ENCODE data around the gene SLC6A7. TPM values are rescaled to one million over a fixed set of nuclear protein-coding genes. Genes with fewer than 3 reads are reported as not detected.
A peak's percentile ranks its signal among the peaks of the same experiment; 100 is the strongest.

The SLC6A7 gene
- polyA plus RNA-seq (2013, experiment 1 of 4): not detected
- not detected for polyA plus RNA-seq (2013, experiment 2 of 4)
- polyA plus RNA-seq (2013, experiment 3 of 4): not detected
- 0.04 TPM for polyA plus RNA-seq (2013, experiment 4 of 4)

GRCh38 chr5:150189728-150190502, at the start of gene SLC6A7:
TSS of gene SLC6A7 (plus strand) at chr5:150190062. CDS start at chr5:150190328, 266 bp downstream.
- H3K9me3 ChIP-seq (ENCODE audit: control insufficient read depth, low read length): no peaks in the 10 kb centered on the region
- peaks cover 71% of the 10 kb centered on the region for H3K27me3 ChIP-seq (ENCODE audit: control insufficient read depth, insufficient read depth, low read length, poor library complexity, severe bottlenecking)
- H3K4me3 ChIP-seq (ENCODE audit: insufficient read depth, low read depth, low read length): peak within 1 kb of the TSS; percentile 10
- H3K36me3 ChIP-seq (ENCODE audit: control insufficient read depth, insufficient read depth, low read length): no peaks in the 10 kb centered on the region
- WGBS, 2 experiments: 4 to 5% methylated on average over 58 of the region's 58 CpGs
- peaks cover 24% of the 10 kb centered on the region for H3K4me1 ChIP-seq (ENCODE audit: control insufficient read depth, insufficient read depth, low read length)
- H3K27ac ChIP-seq (ENCODE audit: insufficient read depth, low read depth, low read length, poor library complexity, severe bottlenecking): no peak within 1 kb of the TSS

- no peak overlapping the region for H3K4me3 ChIP-seq (ENCODE audit: insufficient read depth, low read depth, low read length)
- no peaks in the 10 kb centered on the region for H3K27me3 ChIP-seq (ENCODE audit: control insufficient read depth, insufficient read depth, low read length, poor library complexity, severe bottlenecking)
- no peaks in the 10 kb centered on the region for H3K9me3 ChIP-seq (ENCODE audit: control insufficient read depth, low read length)
- WGBS, 2 experiments: 89% methylated on average over 11 of the region's 11 CpGs
- H3K27ac ChIP-seq (ENCODE audit: insufficient read depth, low read depth, low read length, poor library complexity, severe bottlenecking): no peak overlapping the region
- H3K36me3 ChIP-seq (ENCODE audit: control insufficient read depth, insufficient read depth, low read length): no peaks in the 10 kb centered on the region
- peaks cover 77% of the 10 kb centered on the region for H3K4me1 ChIP-seq (ENCODE audit: control insufficient read depth, insufficient read depth, low read length)
These were observed 49.0 kb upstream of the SLC6A7 start for GRCh38 chr5:150140830-150141229.

GRCh38 chr5:150141544-150142184, 48.2 kb upstream of the SLC6A7 start:
- H3K27me3 ChIP-seq (ENCODE audit: control insufficient read depth, insufficient read depth, low read length, poor library complexity, severe bottlenecking): no peaks in the 10 kb centered on the region
- peaks cover 71% of the 10 kb centered on the region for H3K4me1 ChIP-seq (ENCODE audit: control insufficient read depth, insufficient read depth, low read length)
- H3K27ac ChIP-seq (ENCODE audit: insufficient read depth, low read depth, low read length, poor library complexity, severe bottlenecking): peak overlapping the region; percentile 60
- H3K9me3 ChIP-seq (ENCODE audit: control insufficient read depth, low read length): no peaks in the 10 kb centered on the region
- no peaks in the 10 kb centered on the region for H3K36me3 ChIP-seq (ENCODE audit: control insufficient read depth, insufficient read depth, low read length)
- WGBS, 2 experiments: 70 to 73% methylated on average over 9 of the region's 9 CpGs
- H3K4me3 ChIP-seq (ENCODE audit: insufficient read depth, low read depth, low read length): no peak overlapping the region

GRCh38 chr5:150142185-150142958, 47.5 kb upstream of the SLC6A7 start:
- no peaks in the 10 kb centered on the region for H3K27me3 ChIP-seq (ENCODE audit: control insufficient read depth, insufficient read depth, low read length, poor library complexity, severe bottlenecking)
- WGBS, 2 experiments: 84 to 87% methylated on average over 14 of the region's 14 CpGs
- no peak overlapping the region for H3K4me3 ChIP-seq (ENCODE audit: insufficient read depth, low read depth, low read length)
- H3K9me3 ChIP-seq (ENCODE audit: control insufficient read depth, low read length): no peaks in the 10 kb centered on the region
- H3K27ac ChIP-seq (ENCODE audit: insufficient read depth, low read depth, low read length, poor library complexity, severe bottlenecking): peak overlapping the region; percentile 38
- no peaks in the 10 kb centered on the region for H3K36me3 ChIP-seq (ENCODE audit: control insufficient read depth, insufficient read depth, low read length)
- H3K4me1 ChIP-seq (ENCODE audit: control insufficient read depth, insufficient read depth, low read length): peaks cover 71% of the 10 kb centered on the region

- Histone ChIP-seq H3K36me3 (ENCODE audit: control insufficient read depth, insufficient read depth, low read length) (no peaks in the 10 kb centered on the region), H3K27ac (ENCODE audit: insufficient read depth, low read depth, low read length, poor library complexity, severe bottlenecking) (no peak overlapping the region), H3K4me1 (ENCODE audit: control insufficient read depth, insufficient read depth, low read length) (peaks cover 66% of the 10 kb centered on the region), H3K9me3 (ENCODE audit: control insufficient read depth, low read length) (no peaks in the 10 kb centered on the region), H3K4me3 (ENCODE audit: insufficient read depth, low read depth, low read length) (no peak overlapping the region), H3K27me3 (ENCODE audit: control insufficient read depth, insufficient read depth, low read length, poor library complexity, severe bottlenecking) (no peaks in the 10 kb centered on the region)
- 98 to 99% methylated on average over 4 of the region's 4 CpGs for WGBS, 2 experiments
These were observed 46.9 kb upstream of the SLC6A7 start for GRCh38 chr5:150142959-150143349.

- 75 to 77% methylated on average over 20 of the region's 20 CpGs for WGBS, 2 experiments
- Histone ChIP-seq H3K9me3 (ENCODE audit: control insufficient read depth, low read length) (no peaks in the 10 kb centered on the region), H3K4me3 (ENCODE audit: insufficient read depth, low read depth, low read length) (no peak overlapping the region)
These were observed 46.3 kb upstream of the SLC6A7 start for GRCh38 chr5:150143350-150144245.

GRCh38 chr5:150144246-150144801, 45.5 kb upstream of the SLC6A7 start:
- no peak overlapping the region for H3K4me3 ChIP-seq (ENCODE audit: insufficient read depth, low read depth, low read length)
- 47 to 51% methylated on average over 14 of the region's 14 CpGs for WGBS, 2 experiments

More at GRCh38 chr5:150143350-150144245, 46.3 kb upstream of the SLC6A7 start:
- no peak overlapping the region for H3K27ac ChIP-seq (ENCODE audit: insufficient read depth, low read depth, low read length, poor library complexity, severe bottlenecking)
- no peaks in the 10 kb centered on the region for H3K27me3 ChIP-seq (ENCODE audit: control insufficient read depth, insufficient read depth, low read length, poor library complexity, severe bottlenecking)
- H3K4me1 ChIP-seq (ENCODE audit: control insufficient read depth, insufficient read depth, low read length): peaks cover 59% of the 10 kb centered on the region
- no peaks in the 10 kb centered on the region for H3K36me3 ChIP-seq (ENCODE audit: control insufficient read depth, insufficient read depth, low read length)

GRCh38 chr5:150144879-150145278, 45.0 kb upstream of the SLC6A7 start:
- WGBS, 2 experiments: 53 to 62% methylated on average over 4 of the region's 4 CpGs
- Histone ChIP-seq H3K36me3 (ENCODE audit: control insufficient read depth, insufficient read depth, low read length) (no peaks in the 10 kb centered on the region), H3K27me3 (ENCODE audit: control insufficient read depth, insufficient read depth, low read length, poor library complexity, severe bottlenecking) (no peaks in the 10 kb centered on the region), H3K9me3 (ENCODE audit: control insufficient read depth, low read length) (no peaks in the 10 kb centered on the region), H3K27ac (ENCODE audit: insufficient read depth, low read depth, low read length, poor library complexity, severe bottlenecking) (no peak overlapping the region), H3K4me1 (ENCODE audit: control insufficient read depth, insufficient read depth, low read length) (peaks cover 47% of the 10 kb centered on the region), H3K4me3 (ENCODE audit: insufficient read depth, low read depth, low read length) (no peak overlapping the region)

More at GRCh38 chr5:150144246-150144801, 45.5 kb upstream of the SLC6A7 start:
- Histone ChIP-seq H3K9me3 (ENCODE audit: control insufficient read depth, low read length) (no peaks in the 10 kb centered on the region), H3K27me3 (ENCODE audit: control insufficient read depth, insufficient read depth, low read length, poor library complexity, severe bottlenecking) (no peaks in the 10 kb centered on the region), H3K4me1 (ENCODE audit: control insufficient read depth, insufficient read depth, low read length) (peaks cover 52% of the 10 kb centered on the region), H3K27ac (ENCODE audit: insufficient read depth, low read depth, low read length, poor library complexity, severe bottlenecking) (peak overlapping the region; percentile 44), H3K36me3 (ENCODE audit: control insufficient read depth, insufficient read depth, low read length) (no peaks in the 10 kb centered on the region)

- Histone ChIP-seq H3K36me3 (ENCODE audit: control insufficient read depth, insufficient read depth, low read length) (no peaks in the 10 kb centered on the region), H3K4me3 (ENCODE audit: insufficient read depth, low read depth, low read length) (no peak overlapping the region), H3K27ac (ENCODE audit: insufficient read depth, low read depth, low read length, poor library complexity, severe bottlenecking) (no peak overlapping the region), H3K4me1 (ENCODE audit: control insufficient read depth, insufficient read depth, low read length) (peaks cover 37% of the 10 kb centered on the region), H3K27me3 (ENCODE audit: control insufficient read depth, insufficient read depth, low read length, poor library complexity, severe bottlenecking) (no peaks in the 10 kb centered on the region), H3K9me3 (ENCODE audit: control insufficient read depth, low read length) (no peaks in the 10 kb centered on the region)
- WGBS, 2 experiments: 94 to 99% methylated on average over 5 of the region's 5 CpGs
These were observed 43.6 kb upstream of the SLC6A7 start for GRCh38 chr5:150146235-150146634.

Measured in ectodermal cell (in vitro differentiated cells).